Measurements from ENCODE around the gene ZNF627. TPM values are rescaled to one million over a fixed set of nuclear protein-coding genes. Genes with fewer than 3 reads are reported as not detected.
"Not testable (repeated sequence)": the region's sequence is repeated elsewhere in the genome, so short reads cannot be mapped to it uniquely, and the experiment has no call there.

ZNF627 gene
- total RNA-seq, 1 donor from 2014 or later: 24.5 TPM

- TF ChIP-seq, protein P1, sequence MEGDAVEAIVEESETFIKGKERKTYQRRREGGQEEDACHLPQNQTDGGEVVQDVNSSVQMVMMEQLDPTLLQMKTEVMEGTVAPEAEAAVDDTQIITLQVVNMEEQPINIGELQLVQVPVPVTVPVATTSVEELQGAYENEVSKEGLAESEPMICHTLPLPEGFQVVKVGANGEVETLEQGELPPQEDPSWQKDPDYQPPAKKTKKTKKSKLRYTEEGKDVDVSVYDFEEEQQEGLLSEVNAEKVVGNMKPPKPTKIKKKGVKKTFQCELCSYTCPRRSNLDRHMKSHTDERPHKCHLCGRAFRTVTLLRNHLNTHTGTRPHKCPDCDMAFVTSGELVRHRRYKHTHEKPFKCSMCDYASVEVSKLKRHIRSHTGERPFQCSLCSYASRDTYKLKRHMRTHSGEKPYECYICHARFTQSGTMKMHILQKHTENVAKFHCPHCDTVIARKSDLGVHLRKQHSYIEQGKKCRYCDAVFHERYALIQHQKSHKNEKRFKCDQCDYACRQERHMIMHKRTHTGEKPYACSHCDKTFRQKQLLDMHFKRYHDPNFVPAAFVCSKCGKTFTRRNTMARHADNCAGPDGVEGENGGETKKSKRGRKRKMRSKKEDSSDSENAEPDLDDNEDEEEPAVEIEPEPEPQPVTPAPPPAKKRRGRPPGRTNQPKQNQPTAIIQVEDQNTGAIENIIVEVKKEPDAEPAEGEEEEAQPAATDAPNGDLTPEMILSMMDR (IDR thresholded peaks at IDR 0.05; ENCODE audit: insufficient read depth, low read length, severe bottlenecking): no peak
- Histone ChIP-seq H3K27me3 (ENCODE audit: control insufficient read depth, insufficient read depth, low read length) (no peaks in the 10 kb centered on the region), H3K4me3 (ENCODE audit: low read depth, low read length) (no peak overlapping the region), H3K36me3 (ENCODE audit: control insufficient read depth, insufficient read depth, low read length) (peaks cover 3% of the 10 kb centered on the region)
- no peak for FAIRE-seq
- DNase-seq (ENCODE audit: low read depth): no peak
Measured at GRCh38 chr19:11596156-11596555, 1.1 kb upstream of the ZNF627 start.

DNA sequence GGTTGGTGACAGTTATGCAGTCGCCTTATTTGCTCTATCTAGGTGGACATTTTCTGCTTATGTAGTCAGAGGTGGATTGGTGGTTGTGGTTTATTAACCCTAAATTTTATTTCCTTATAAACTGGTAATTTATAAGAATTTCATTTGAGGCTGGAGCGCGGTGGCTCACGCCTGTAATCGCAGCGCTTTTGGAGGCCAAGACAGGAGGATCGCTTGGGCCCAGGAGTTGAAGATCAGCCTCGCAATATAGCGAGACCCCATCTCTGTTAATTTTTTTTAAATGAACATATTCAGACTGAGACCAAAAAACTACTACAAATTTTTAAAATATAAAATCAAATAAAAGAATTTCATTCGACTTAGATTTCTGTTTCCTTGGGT is 810 bp downstream of the ZNF627 start:
- DNase-seq (ENCODE audit: low read depth) (peak; percentile 8), FAIRE-seq (no peak)
- Histone ChIP-seq H3K4me3 (ENCODE audit: low read depth, low read length) (peak overlapping the region; percentile 84), H3K36me3 (ENCODE audit: control insufficient read depth, insufficient read depth, low read length) (peaks cover 3% of the 10 kb centered on the region), H3K27me3 (ENCODE audit: control insufficient read depth, insufficient read depth, low read length) (no peaks in the 10 kb centered on the region)
- TF ChIP-seq, protein P1 (IDR thresholded peaks at IDR 0.05; ENCODE audit: insufficient read depth, low read length, severe bottlenecking): no peak

DNA sequence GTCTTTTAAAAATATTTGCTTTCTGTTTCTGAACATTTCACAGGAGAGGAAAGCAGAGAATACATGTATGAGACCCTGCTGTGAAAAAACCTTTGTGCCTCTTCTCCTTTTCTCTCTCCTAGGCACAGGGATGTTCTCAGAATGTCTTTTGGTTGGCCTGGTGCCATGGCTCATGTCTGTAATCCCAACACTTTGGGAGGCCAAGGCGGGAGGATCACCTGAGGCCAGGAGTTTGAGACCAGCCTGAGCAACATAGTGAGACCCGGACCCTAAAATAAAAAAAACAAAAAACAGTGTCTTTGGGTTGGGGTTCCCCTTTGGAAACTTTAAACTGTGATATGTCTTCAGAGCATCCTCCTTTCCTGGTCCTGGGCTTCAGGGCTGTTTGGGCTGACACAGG is 1.5 kb downstream of the ZNF627 start:
- Histone ChIP-seq H3K36me3 (ENCODE audit: control insufficient read depth, insufficient read depth, low read length) (peaks cover 3% of the 10 kb centered on the region), H3K4me3 (ENCODE audit: low read depth, low read length) (no peak overlapping the region)

GRCh38 chr19:11599704-11600103 is 2.4 kb downstream of the ZNF627 start:
- DNase-seq (ENCODE audit: low read depth); H3K27me3 ChIP-seq (ENCODE audit: control insufficient read depth, insufficient read depth, low read length); H3K4me3 ChIP-seq (ENCODE audit: low read depth, low read length); H3K36me3 ChIP-seq (ENCODE audit: control insufficient read depth, insufficient read depth, low read length); FAIRE-seq: not testable (repeated sequence)

More for the DNA sequence above, 1.5 kb downstream of the ZNF627 start:
- H3K27me3 ChIP-seq (ENCODE audit: control insufficient read depth, insufficient read depth, low read length): no peaks in the 10 kb centered on the region
- TF ChIP-seq, protein P1 (IDR thresholded peaks at IDR 0.05; ENCODE audit: insufficient read depth, low read length, severe bottlenecking): no peak
- no peak for DNase-seq (ENCODE audit: low read depth)
- no peak for FAIRE-seq

- FAIRE-seq (no peak), DNase-seq (ENCODE audit: low read depth) (no peak)
- no peaks in the 10 kb centered on the region for H3K36me3 ChIP-seq (ENCODE audit: control insufficient read depth, insufficient read depth, low read length)
Measured at GRCh38 chr19:11606484-11606883, 9.2 kb downstream of the ZNF627 start.

DNA sequence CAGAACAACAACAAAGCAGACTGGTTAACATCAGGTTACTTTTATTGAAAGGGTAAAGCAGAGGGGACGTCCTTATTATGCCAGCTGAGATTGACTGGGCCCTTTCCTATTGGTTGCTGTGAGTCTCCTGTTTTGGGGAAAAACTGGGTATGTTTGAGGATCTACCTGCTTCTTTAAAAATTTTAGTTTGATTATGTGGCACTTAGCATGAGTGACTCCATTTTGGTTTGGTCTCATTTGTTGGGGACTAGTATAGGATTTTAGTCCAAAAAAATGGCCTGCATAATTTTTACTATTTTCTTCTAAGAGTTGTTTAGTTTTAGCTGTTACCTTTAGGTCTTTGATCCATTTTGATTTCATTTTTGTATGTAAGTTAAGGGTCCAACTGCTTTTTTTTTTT is 14.4 kb downstream of the ZNF627 start:
- H3K36me3 ChIP-seq (ENCODE audit: control insufficient read depth, insufficient read depth, low read length): peaks cover 5% of the 10 kb centered on the region

More at GRCh38 chr19:11606484-11606883, 9.2 kb downstream of the ZNF627 start:
- H3K27me3 ChIP-seq (ENCODE audit: control insufficient read depth, insufficient read depth, low read length): no peaks in the 10 kb centered on the region
- TF ChIP-seq, protein P1 (IDR thresholded peaks at IDR 0.05; ENCODE audit: insufficient read depth, low read length, severe bottlenecking): no peak
- no peak overlapping the region for H3K4me3 ChIP-seq (ENCODE audit: low read depth, low read length)

More for the DNA sequence above, 14.4 kb downstream of the ZNF627 start:
- no peak overlapping the region for H3K4me3 ChIP-seq (ENCODE audit: low read depth, low read length)
- FAIRE-seq: no peak
- TF ChIP-seq, protein P1 (IDR thresholded peaks at IDR 0.05; ENCODE audit: insufficient read depth, low read length, severe bottlenecking): no peak
- no peaks in the 10 kb centered on the region for H3K27me3 ChIP-seq (ENCODE audit: control insufficient read depth, insufficient read depth, low read length)
- no peak for DNase-seq (ENCODE audit: low read depth)

Data from bronchial epithelial cell (primary cell).